ENCODE measurements around the gene ITM2C. TPM values are rescaled to one million over a fixed set of nuclear protein-coding genes. Genes with fewer than 3 reads are reported as not detected.

The ITM2C gene
- total RNA-seq, 2 donors from 2014 or later, result 15.3 to 18.6 TPM

DNA sequence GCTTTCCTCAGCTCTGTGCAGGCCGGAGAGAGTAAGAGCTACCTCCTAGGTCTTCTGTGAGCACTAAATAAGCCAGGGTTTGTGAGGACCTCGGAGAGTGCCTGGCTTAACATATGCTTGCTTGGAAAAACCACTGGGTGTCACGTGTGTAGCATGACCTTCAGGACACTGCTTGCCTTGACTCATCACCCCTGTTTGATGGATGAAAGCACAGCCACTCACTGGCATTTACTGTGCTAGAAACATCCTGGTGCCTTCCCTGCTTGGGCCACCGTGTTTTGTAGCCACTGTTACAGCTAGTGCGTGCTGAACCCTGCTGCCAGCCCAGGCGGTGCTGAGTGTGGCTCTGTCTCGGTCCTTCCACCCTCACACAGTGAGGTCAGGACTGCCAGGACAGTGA is 34.8 kb upstream of the ITM2C start:
- Mint-ChIP-seq H3K27ac (no peak overlapping the region), H3K36me3 (ENCODE audit: low read depth) (peaks cover 6% of the 10 kb centered on the region), H3K27me3 (peaks cover 49% of the 10 kb centered on the region), H3K4me3 (no peak overlapping the region), H3K4me1 (peaks cover 7% of the 10 kb centered on the region)
- no peaks in the 10 kb centered on the region for H3K9me3 ChIP-seq (ENCODE audit: control insufficient read depth, low read length, poor library complexity, severe bottlenecking)
- DNase-seq, result no peak
- no peak for ATAC-seq

DNA sequence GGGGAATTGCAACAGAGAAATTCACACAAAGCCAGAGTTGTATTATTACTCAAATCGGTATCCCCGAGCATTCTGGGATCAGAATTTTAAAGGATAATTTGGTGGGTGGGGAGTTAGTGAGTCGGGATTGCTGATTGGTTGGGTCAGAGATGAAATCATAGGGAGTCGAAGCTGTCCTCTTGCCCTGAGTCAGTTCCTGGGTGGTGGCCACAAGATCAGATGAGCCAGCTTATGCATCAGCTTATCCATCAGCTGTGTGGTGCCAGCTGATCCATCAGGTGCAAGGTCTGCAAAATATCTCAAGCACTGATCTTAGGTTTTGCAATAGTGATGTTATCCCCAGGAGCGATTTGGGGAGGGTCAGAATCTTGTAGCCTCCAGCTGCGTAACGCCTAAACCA is 34.3 kb upstream of the ITM2C start:
- Mint-ChIP-seq H3K4me3 (no peak overlapping the region), H3K36me3 (ENCODE audit: low read depth) (peaks cover 6% of the 10 kb centered on the region), H3K27ac (no peak overlapping the region), H3K4me1 (peaks cover 7% of the 10 kb centered on the region), H3K27me3 (peaks cover 45% of the 10 kb centered on the region)
- DNase-seq, result no peak
- ATAC-seq, result no peak
- H3K9me3 ChIP-seq (ENCODE audit: control insufficient read depth, low read length, poor library complexity, severe bottlenecking), result no peaks in the 10 kb centered on the region

DNA sequence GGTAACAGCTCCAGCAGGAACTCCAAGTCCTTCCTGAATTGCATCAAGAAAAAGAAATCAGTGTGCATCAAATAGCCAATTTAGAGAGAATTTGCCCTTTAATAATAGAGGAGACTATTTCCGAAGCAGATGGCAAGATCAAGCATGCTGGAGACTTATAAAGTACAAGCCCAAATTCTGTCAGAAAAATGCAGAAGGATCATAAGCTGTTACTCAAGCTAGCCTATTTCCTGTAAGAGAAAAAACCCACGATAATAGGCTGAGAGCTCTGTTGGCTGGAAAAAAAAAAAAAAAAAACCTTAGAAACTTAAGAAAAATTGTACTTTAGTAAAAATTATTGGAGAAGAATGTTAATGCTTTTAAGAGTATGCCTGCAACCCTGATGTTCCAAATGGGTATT is 24.4 kb upstream of the ITM2C start:
- no peaks in the 10 kb centered on the region for H3K9me3 ChIP-seq (ENCODE audit: control insufficient read depth, low read length, poor library complexity, severe bottlenecking)
- ATAC-seq (no peak), DNase-seq (no peak)
- Mint-ChIP-seq H3K27me3 (peaks cover 31% of the 10 kb centered on the region), H3K4me3 (no peak overlapping the region), H3K36me3 (ENCODE audit: low read depth) (no peaks in the 10 kb centered on the region), H3K27ac (no peak overlapping the region), H3K4me1 (no peaks in the 10 kb centered on the region)

DNA sequence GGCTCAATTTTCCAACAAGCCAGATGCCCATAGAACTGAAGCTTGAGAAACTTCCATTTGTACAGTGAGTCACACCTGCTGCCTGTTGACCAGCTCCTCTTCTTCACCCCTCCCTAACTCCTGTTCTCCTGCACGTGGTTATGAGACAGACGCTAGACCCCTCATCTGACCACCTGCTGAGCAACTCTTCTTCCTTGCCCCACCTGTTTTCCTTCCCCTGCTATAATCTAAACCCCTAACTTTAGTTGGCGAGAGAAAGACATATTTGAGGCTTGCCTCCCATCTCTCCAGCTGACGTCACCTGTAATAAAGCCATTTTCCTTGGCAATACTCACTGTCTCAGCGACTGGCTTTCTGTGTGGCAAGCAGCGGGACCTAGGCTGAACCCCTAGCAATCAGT is 22.3 kb upstream of the ITM2C start:
- no peaks in the 10 kb centered on the region for H3K4me1 Mint-ChIP-seq
- peaks cover 45% of the 10 kb centered on the region for H3K27me3 Mint-ChIP-seq
- H3K27ac Mint-ChIP-seq, result no peak overlapping the region
- no peaks in the 10 kb centered on the region for H3K36me3 Mint-ChIP-seq (ENCODE audit: low read depth)
- H3K9me3 ChIP-seq (ENCODE audit: control insufficient read depth, low read length, poor library complexity, severe bottlenecking), result no peaks in the 10 kb centered on the region
- ATAC-seq (no peak), DNase-seq (no peak)
- H3K4me3 Mint-ChIP-seq, result no peak overlapping the region

DNA sequence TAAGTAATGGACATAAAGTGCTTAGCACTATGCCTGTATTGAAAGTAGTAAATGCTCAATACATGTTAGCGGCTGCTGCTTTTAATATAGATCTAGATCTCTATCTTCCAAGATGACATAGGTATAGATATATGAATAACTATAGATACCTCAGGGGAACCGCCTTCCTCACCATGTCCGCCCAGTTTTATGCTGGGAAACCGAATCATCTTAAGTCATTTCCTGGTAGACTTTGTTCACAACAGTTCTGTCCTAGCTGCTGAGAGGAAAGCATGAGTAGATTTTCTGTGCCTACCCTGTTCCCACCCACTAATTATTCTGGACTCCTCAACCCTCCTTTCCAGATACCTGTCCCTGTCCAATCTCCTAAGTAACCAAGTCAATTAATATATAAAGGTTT is 21.6 kb upstream of the ITM2C start:
- Mint-ChIP-seq H3K36me3 (ENCODE audit: low read depth) (no peaks in the 10 kb centered on the region), H3K27me3 (peaks cover 52% of the 10 kb centered on the region), H3K4me3 (no peak overlapping the region), H3K4me1 (peaks cover 5% of the 10 kb centered on the region), H3K27ac (no peak overlapping the region)
- H3K9me3 ChIP-seq (ENCODE audit: control insufficient read depth, low read length, poor library complexity, severe bottlenecking), result no peaks in the 10 kb centered on the region
- ATAC-seq, result no peak
- no peak for DNase-seq

DNA sequence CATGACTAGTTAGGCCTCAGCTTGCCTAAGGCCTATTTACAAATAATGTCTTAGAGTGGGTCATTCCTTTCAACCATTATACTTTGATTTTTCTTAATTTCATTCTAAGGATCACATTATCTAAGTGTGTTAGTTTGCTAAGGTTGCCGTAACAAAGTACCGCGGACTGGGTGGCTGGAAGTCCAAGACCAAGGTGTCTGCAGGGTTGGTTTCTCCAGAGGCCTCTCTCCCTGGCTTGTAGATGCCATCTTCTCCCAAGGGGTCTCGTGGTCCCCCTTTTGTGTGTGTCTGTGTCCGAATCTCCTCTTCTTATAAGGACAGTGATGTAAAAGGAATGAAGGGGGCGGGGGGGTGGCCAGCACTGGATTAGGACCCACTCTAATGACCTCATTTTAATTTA is 18.4 kb upstream of the ITM2C start:
- H3K27me3 Mint-ChIP-seq, result peaks cover 74% of the 10 kb centered on the region
- peaks cover 9% of the 10 kb centered on the region for H3K4me1 Mint-ChIP-seq
- no peaks in the 10 kb centered on the region for H3K9me3 ChIP-seq (ENCODE audit: control insufficient read depth, low read length, poor library complexity, severe bottlenecking)
- H3K4me3 Mint-ChIP-seq, result no peak overlapping the region
- DNase-seq, result no peak
- no peak overlapping the region for H3K27ac Mint-ChIP-seq
- H3K36me3 Mint-ChIP-seq (ENCODE audit: low read depth), result peaks cover 2% of the 10 kb centered on the region
- ATAC-seq, result no peak

DNA sequence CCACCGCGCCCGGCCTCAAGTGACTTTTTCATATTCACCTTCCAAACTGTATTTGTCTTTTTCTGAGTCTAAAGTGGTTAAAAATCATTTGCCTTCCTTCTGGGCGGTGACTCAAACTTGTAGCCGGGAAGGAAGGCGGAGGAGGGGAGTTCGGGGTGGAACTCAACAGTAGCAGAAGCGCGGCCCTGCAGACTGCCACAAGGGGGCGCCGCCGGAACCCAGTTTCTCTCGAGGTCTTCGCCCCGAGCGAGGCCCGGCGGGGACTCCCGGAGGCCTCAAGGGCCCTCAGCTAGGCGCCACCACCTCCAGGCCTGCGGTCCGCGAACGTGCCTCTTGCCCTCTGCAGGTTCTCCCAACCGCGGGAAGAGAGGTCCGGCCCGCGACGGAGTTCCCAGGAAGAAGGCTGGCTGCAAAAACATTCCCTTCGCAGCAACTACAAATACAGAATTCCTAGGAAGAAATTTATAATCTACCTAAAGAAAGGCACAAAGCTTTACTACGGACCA is 16.8 kb upstream of the ITM2C start:
- H3K9me3 ChIP-seq (ENCODE audit: control insufficient read depth, low read length, poor library complexity, severe bottlenecking), result no peaks in the 10 kb centered on the region
- ATAC-seq (peak; percentile 94), DNase-seq (peak; percentile 66 to 87 (median 71))
- Mint-ChIP-seq H3K27me3 (peaks cover 65% of the 10 kb centered on the region), H3K4me3 (no peak overlapping the region), H3K27ac (peak overlapping the region; percentile 66), H3K36me3 (ENCODE audit: low read depth) (peaks cover 2% of the 10 kb centered on the region), H3K4me1 (peaks cover 9% of the 10 kb centered on the region)

DNA sequence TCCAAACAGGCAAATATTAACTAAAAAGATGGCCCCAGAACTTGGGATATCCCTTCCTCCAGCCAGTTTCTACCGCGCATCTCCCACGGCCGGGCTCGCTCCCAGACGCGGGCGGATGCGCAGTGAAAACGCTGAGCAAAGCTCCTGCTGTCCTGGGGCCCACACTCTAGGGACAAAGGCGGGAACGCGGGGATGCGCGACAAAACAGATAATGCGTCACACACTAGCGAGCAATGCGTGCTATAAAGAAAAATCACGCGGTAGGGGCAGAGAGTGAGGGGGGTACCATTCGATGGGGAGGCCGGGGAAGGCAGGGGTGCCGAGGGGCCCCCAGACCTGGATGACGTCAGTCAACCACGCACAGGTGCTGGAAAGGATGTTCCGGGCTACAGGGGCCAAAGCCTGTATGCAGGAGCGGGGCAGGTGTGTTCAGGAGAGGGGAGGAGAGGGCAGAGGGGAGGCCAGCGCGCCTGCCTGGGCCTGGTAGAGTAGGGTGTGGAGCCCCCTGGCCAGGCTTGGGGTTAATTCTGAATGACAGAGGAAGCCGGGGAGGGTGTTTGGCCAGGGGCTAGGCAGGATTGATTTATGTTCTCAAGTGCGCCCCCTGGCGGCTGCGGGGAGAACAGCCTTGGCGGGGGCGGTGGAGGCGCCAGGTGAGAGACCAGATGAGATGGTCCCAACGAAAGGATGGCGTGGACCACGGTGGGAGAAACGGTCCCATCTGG is 14.9 kb upstream of the ITM2C start:
- no peaks in the 10 kb centered on the region for H3K9me3 ChIP-seq (ENCODE audit: control insufficient read depth, low read length, poor library complexity, severe bottlenecking)
- Mint-ChIP-seq H3K4me3 (peak overlapping the region; percentile 28), H3K27ac (peak overlapping the region; percentile 25), H3K36me3 (ENCODE audit: low read depth) (peaks cover 2% of the 10 kb centered on the region), H3K27me3 (peaks cover 72% of the 10 kb centered on the region), H3K4me1 (peaks cover 9% of the 10 kb centered on the region)
- ATAC-seq (peak; percentile 72), DNase-seq (peak; percentile 60 to 70 (median 64))

DNA sequence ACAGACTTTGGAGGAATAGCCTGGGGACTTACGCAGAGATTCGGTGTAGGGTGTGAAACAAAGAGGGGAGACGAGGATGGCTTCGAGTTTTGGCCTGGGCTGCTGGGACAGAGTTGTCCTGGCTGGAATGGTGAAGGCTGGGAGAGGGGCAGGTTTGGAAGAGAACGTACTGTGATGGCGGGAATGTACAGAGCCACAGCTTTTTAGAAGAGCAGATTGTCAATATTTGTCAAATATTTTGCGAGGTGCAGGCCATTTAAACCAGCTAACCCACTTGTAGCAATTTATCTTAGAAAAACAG is 14.4 kb upstream of the ITM2C start:
- peak overlapping the region; percentile 25 for H3K27ac Mint-ChIP-seq
- H3K9me3 ChIP-seq (ENCODE audit: control insufficient read depth, low read length, poor library complexity, severe bottlenecking), result no peaks in the 10 kb centered on the region
- peaks cover 2% of the 10 kb centered on the region for H3K36me3 Mint-ChIP-seq (ENCODE audit: low read depth)
- DNase-seq (no peak), ATAC-seq (no peak)
- peaks cover 69% of the 10 kb centered on the region for H3K27me3 Mint-ChIP-seq
- H3K4me3 Mint-ChIP-seq, result peak overlapping the region; percentile 28
- peaks cover 9% of the 10 kb centered on the region for H3K4me1 Mint-ChIP-seq

DNA sequence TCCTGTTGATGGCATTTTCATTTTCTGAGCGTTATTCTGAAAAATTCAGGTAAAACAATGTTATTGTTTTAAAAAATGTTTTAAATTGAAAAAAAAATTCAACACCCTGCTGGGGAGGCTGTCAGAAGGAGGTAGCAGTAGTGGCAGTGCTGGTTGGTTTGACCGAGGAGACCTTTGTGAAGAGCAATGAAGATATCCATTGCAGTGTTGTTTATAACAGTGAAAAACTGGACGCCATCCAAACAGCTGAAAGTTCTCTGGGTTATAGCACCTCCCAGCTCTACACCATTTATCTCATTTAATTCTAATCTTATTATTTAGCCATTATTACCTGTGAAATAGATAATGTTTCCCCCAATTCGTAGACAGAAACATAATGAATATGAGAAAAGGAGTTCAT is 12.6 kb upstream of the ITM2C start:
- H3K27ac Mint-ChIP-seq, result no peak overlapping the region
- peaks cover 2% of the 10 kb centered on the region for H3K36me3 Mint-ChIP-seq (ENCODE audit: low read depth)
- no peak overlapping the region for H3K4me3 Mint-ChIP-seq
- H3K9me3 ChIP-seq (ENCODE audit: control insufficient read depth, low read length, poor library complexity, severe bottlenecking), result no peaks in the 10 kb centered on the region
- DNase-seq, result no peak
- peaks cover 76% of the 10 kb centered on the region for H3K27me3 Mint-ChIP-seq
- no peak for ATAC-seq
- peaks cover 9% of the 10 kb centered on the region for H3K4me1 Mint-ChIP-seq

DNA sequence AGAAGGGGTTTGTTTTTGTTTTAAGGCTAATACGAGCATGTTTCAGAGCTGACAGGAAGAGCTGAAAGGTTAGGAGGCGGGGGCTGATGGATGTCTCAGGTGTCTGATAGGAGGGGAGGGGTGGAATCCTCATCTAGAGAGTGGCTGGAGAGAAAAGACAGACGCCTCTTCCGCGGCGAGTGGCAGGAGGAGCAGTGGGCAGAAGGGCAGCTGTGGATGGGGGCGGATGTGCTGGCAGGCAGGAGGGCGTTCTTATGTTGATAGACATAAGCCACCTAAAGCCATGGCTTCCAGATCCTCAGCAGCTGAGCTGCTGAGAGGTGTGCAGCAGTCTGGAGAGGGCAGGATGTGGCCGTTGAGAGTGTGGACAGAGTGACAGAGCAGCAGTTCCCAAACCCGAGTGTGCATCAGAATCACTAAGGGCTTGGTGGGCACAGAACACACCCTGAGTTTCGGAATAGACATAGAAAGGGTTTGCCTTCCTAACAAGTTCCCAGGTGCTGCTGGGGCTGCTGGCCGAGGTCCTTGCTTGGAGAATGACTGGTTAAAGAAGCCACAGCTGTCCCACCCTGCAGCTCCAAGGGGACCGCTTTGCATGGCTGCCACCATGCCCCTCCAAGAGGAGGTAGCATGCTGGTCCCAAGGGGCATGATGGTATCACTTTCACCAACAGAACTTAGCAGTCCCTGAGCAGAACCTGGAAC is 3.0 kb upstream of the ITM2C start:
- no peak overlapping the region for H3K4me3 Mint-ChIP-seq
- no peaks in the 10 kb centered on the region for H3K9me3 ChIP-seq (ENCODE audit: control insufficient read depth, low read length, poor library complexity, severe bottlenecking)
- peaks cover 25% of the 10 kb centered on the region for H3K4me1 Mint-ChIP-seq
- peaks cover 4% of the 10 kb centered on the region for H3K36me3 Mint-ChIP-seq (ENCODE audit: low read depth)
- no peak for DNase-seq
- no peak for ATAC-seq
- peak overlapping the region; percentile 75 for H3K27ac Mint-ChIP-seq
- peaks cover 25% of the 10 kb centered on the region for H3K27me3 Mint-ChIP-seq

DNA sequence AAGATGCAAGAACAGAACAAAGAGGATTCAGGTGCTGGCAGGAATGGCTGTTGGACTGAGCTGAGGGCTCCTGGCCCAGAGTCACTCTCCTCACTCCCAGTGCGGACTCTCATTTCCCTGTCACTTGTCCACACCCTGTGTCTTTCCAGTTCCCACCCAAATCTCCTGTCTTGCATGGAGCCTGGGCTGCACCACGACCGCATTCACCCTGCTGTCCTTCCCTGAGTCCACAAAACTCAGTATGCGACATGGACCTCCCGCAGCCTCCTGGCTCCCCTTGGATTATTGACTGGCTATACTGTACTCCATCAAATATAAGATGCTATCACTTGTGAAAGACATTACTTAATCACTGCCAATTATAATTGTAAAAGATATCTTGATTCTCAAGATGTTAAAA is 2.5 kb upstream of the ITM2C start:
- no peaks in the 10 kb centered on the region for H3K9me3 ChIP-seq (ENCODE audit: control insufficient read depth, low read length, poor library complexity, severe bottlenecking)
- Mint-ChIP-seq H3K4me3 (no peak overlapping the region), H3K27me3 (peaks cover 19% of the 10 kb centered on the region), H3K27ac (peak overlapping the region; percentile 75), H3K36me3 (ENCODE audit: low read depth) (peaks cover 4% of the 10 kb centered on the region), H3K4me1 (peaks cover 31% of the 10 kb centered on the region)
- DNase-seq, result no peak
- ATAC-seq, result no peak

DNA sequence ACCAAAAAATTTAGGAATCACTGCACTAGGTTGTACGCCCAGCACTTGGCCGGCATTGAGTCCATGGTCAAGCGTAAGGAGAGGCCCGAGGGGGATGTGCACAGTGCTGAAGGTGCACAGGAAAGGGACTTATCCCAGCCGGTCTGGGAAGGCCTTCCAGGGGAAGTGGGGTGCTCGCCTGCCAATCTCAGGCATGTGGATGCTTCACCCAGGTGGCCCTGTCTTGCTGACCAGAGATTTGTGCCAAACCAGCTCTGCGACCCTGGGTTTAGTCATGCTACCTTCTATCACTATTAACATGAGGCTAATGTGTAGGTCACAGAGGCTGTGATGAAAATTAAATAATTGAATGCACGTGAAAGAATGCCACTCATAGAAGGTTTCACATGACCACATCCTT is 1.7 kb upstream of the ITM2C start:
- Mint-ChIP-seq H3K27me3 (peaks cover 11% of the 10 kb centered on the region), H3K4me1 (peaks cover 31% of the 10 kb centered on the region), H3K27ac (no peak overlapping the region), H3K4me3 (peak overlapping the region; percentile 96), H3K36me3 (ENCODE audit: low read depth) (peaks cover 3% of the 10 kb centered on the region)
- H3K9me3 ChIP-seq (ENCODE audit: control insufficient read depth, low read length, poor library complexity, severe bottlenecking), result no peaks in the 10 kb centered on the region
- ATAC-seq, result no peak
- no peak for DNase-seq

Data from T-helper 17 cell (primary cell).